Bronchial epithelial cell (primary cell): ENCODE data around the gene GAPDHS. TPM values are rescaled to one million over a fixed set of nuclear protein-coding genes. Genes with fewer than 3 reads are reported as not detected.
A peak's percentile ranks its signal among the peaks of the same experiment; 100 is the strongest.

ENCODE experiments used
- DNase-seq: peaks from one replicate; pipeline ENCODE4 v3.0.0-alpha.2; 2010; ENCODE audit warnings: low read depth
- FAIRE-seq: peaks from 2 replicates; lab custom pipeline; 2011; peaks lifted over from hg19 to GRCh38; lab: Jason Lieb, UNC
- H3K27me3 ChIP-seq: 2 replicates; pipeline ENCODE4 v1.5.1; 2011; ENCODE audit warnings: low read length; ENCODE audit not compliant: control insufficient read depth, insufficient read depth
- H3K36me3 ChIP-seq: 2 replicates; pipeline ENCODE4 v1.5.1; 2011; ENCODE audit warnings: low read length; ENCODE audit not compliant: control insufficient read depth, insufficient read depth
- H3K4me3 ChIP-seq: 2 replicates; pipeline ENCODE4 v1.5.1; 2011; ENCODE audit warnings: mild to moderate bottlenecking, low read depth, low read length, control low read depth
- CTCF ChIP-seq: IDR thresholded peaks from 2 replicates; pipeline ENCODE4 v1.5.1; 2011; ENCODE audit warnings: mild to moderate bottlenecking, moderate library complexity, low read length, control low read depth, inconsistent platforms; ENCODE audit not compliant: insufficient read depth, severe bottlenecking
- total RNA-seq: library from RNA; depleted of rRNA; stranded (reverse); fragments of >200 nt; gene quantifications from 2 replicates; pipeline ENCODE4 v1.2.1, GENCODE V29; 2014

GAPDHS gene
- total RNA-seq, 1 donor from 2014 or later: not detected

GRCh38 chr19:35565016-35565856 lies 32.0 kb downstream of the GAPDHS start:
- FAIRE-seq (peak; percentile 28), DNase-seq (no peak)
- H3K36me3 ChIP-seq: no peaks in the 10 kb centered on the region
- H3K27me3 ChIP-seq: no peaks in the 10 kb centered on the region
- H3K4me3 ChIP-seq: no peak overlapping the region
- no peak for TF ChIP-seq CTCF

- TF ChIP-seq CTCF: no peak
- DNase-seq (no peak), FAIRE-seq (no peak)
- no peaks in the 10 kb centered on the region for H3K36me3 ChIP-seq
- H3K4me3 ChIP-seq: no peak overlapping the region
- no peaks in the 10 kb centered on the region for H3K27me3 ChIP-seq
Measured at GRCh38 chr19:35566738-35567137, 33.5 kb downstream of the GAPDHS start.

- DNase-seq (no peak), FAIRE-seq (no peak)
- Histone ChIP-seq H3K4me3 (no peak overlapping the region), H3K27me3 (no peaks in the 10 kb centered on the region), H3K36me3 (no peaks in the 10 kb centered on the region)
- no peak for TF ChIP-seq CTCF
Measured at GRCh38 chr19:35569281-35569781, 36.1 kb downstream of the GAPDHS start.

- Histone ChIP-seq H3K36me3 (no peaks in the 10 kb centered on the region), H3K4me3 (no peak overlapping the region), H3K27me3 (no peaks in the 10 kb centered on the region)
- FAIRE-seq (no peak), DNase-seq (peak; percentile 22)
- no peak for TF ChIP-seq CTCF
Measured at GRCh38 chr19:35571406-35571965, 38.2 kb downstream of the GAPDHS start.

GRCh38 chr19:35577918-35578317 lies 44.7 kb downstream of the GAPDHS start:
- no peak for FAIRE-seq
- no peak for TF ChIP-seq CTCF
- Histone ChIP-seq H3K36me3 (no peaks in the 10 kb centered on the region), H3K27me3 (no peaks in the 10 kb centered on the region), H3K4me3 (no peak overlapping the region)
- no peak for DNase-seq
